Fibroblast of mammary gland (primary cell): ENCODE results near the gene XYLT2.

Source experiments
- DNase-seq: peaks from one replicate; pipeline ENCODE4 v3.0.0-alpha.2; 2010; ENCODE audit warnings: low read depth
- H3K4me3 ChIP-seq: 2 replicates; pipeline ENCODE4 v1.5.1; 2011; ENCODE audit warnings: low read depth, mild to moderate bottlenecking, low read length, moderate library complexity; ENCODE audit not compliant: control insufficient read depth
- TF ChIP-seq, protein P1 (sequence below): conservative IDR thresholded peaks from 2 replicates; pipeline ENCODE4 v1.5.1; 2011; ENCODE audit warnings: low read depth, low read length, inconsistent platforms; ENCODE audit not compliant: control insufficient read depth, insufficient read depth

XYLT2 gene

DNA sequence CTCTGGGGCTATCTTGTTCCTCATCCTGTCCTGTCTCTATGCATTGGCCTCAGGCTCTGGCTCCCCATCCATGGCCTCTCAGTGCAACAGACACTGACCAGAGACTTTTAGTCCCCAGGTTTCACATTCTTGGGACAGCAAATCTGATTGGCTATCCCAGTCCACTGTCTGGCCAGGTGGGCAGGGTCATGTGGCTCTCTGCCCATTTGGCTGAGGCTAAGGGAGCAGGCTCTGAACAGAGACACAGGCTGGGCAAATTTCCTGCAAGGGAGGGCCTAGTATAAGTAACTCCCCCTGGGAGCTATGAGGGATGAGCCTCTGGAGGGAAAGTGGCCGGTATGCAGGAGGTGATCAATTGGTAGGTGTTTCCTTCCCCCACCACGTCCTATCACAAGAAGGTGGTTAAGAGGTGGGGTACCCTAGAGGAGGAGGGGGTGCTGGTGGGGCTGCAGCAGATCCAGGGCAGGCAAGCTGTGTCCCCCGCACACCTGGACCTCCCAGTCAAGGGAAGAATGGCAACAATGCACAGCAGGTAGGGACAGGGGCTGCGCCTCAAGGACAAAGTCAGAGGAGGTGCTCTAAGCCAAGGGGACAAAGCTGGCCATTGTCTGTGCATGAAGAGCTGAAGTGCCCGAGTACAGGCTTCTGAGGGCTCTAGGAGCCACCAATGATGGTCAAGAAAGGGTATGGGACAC, 13.2 kb downstream of the XYLT2 start:
- TF ChIP-seq, protein P1, sequence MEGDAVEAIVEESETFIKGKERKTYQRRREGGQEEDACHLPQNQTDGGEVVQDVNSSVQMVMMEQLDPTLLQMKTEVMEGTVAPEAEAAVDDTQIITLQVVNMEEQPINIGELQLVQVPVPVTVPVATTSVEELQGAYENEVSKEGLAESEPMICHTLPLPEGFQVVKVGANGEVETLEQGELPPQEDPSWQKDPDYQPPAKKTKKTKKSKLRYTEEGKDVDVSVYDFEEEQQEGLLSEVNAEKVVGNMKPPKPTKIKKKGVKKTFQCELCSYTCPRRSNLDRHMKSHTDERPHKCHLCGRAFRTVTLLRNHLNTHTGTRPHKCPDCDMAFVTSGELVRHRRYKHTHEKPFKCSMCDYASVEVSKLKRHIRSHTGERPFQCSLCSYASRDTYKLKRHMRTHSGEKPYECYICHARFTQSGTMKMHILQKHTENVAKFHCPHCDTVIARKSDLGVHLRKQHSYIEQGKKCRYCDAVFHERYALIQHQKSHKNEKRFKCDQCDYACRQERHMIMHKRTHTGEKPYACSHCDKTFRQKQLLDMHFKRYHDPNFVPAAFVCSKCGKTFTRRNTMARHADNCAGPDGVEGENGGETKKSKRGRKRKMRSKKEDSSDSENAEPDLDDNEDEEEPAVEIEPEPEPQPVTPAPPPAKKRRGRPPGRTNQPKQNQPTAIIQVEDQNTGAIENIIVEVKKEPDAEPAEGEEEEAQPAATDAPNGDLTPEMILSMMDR: no peak
- no peak for DNase-seq
- no peak overlapping the region for H3K4me3 ChIP-seq

DNA sequence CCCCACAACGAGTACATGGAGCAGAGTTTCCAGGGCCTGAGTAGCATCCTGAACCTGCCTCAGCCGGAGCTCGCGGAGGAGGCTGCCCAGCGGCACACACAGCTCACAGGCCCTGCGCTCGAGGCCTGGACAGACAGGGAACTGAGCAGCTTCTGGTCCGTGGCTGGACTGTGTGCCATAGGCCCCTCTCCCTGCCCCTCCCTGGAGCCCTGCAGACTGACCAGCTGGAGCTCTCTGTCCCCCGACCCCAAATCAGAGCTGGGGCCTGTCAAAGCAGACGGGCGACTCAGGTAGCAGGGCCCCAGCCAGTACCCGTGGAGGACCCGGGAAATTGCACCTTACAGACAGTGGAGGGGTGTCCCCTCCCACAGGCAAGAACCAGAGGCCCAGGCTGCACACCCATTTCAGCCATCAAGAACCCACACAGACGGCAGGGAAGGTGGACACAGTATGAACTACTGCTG, 14.1 kb downstream of the XYLT2 start:
- DNase-seq: no peak
- TF ChIP-seq, protein P1: no peak

DNA sequence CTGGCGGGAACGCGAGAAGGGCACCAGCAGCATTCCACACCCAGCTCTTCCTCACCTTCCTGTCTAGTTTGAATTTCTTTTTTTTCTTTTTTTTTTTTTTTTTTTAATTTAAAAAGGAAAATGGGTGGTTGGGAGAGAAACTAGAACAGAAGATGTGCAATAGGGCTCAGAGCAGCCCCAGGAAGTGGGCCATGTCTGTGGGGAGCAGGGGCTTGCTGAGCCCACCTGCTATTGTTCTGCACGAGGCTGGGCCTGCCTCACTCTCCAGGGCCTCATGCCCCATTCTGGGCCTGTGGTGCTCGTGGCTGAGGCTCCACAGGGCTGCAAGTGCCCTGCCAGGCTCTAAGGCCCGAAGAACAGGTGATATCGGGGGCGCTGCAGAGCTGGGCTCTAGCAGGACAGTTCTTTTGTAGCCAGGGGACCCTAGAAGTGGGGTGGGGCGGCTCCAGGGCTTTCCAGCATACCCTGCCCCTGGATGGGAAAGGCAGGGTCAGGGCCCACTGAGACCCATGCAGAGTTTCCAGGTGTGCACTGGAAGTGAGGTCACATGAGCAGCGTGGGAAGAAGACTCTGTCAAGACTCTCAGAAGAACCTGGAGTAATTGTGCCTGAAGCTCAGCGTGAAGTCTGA, 14.7 kb downstream of the XYLT2 start:
- no peak for DNase-seq
- TF ChIP-seq, protein P1: no peak
- no peak overlapping the region for H3K4me3 ChIP-seq

More for the DNA sequence above, 14.1 kb downstream of the XYLT2 start:
- H3K4me3 ChIP-seq: no peak overlapping the region

DNA sequence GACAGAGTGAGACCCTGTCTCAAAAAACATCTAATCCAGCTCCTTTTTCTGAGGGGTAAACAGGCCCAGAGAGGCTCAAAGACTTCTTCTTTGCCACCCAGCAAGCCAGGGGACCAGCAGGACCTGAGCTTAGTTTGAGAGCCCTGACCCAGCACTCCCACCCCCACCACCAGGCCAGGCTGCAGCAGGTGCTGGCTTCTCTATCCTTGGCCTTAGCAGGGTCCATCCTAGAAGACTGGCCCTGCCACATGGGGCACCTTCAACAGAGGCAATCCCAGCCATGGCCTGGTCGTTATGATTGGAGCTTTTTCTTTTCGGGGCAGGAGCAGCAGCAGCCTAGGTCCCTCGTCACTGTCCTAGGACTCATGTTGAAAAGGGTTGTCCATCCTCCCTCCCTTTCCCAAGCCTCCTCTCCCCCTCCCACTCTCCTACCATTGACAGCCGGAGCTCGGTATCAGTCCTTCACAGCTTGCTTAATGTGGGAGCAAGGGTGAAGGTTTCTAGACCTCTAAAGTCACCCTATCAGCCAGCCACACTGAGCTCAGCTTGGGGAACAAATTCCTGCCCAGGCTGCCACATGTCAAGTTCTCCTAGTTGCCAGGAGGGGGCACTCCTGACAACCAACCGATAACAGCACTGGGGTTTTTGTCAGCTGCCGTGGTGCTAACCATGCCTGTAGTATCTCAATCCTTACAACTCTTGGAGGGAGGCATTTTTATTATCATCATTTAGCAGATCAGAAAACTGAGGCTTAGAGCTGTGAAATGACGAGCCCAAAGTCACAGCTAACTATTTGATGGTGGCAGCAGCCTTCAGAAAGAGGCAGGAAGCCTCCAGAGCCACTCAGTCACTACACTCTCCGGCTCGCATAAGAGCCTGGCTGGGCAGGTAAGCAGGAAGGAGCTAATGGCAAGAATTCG, 15.9 kb downstream of the XYLT2 start:
- H3K4me3 ChIP-seq: no peak overlapping the region
- TF ChIP-seq, protein P1: peak; percentile 82
- DNase-seq: peak; percentile 77

DNA sequence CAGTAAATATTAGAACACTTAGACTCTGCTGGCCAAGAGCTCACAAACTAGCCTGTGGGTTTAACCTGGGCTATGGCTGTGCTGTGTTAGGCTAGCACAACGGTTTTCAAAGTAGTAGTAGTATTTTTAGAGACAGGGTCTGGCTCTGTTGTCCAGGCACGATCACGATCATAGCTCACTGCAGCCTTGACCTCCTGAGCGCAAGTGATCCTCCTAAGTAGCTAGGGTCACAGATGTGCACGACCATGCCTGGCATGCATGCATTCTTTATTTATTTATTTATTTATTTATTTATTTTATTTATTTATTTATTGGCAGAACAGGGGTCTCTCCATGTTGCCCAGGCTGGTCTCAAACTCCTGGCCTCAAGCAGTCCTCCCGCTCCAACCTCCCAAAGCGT, 16.7 kb downstream of the XYLT2 start:
- no peak for DNase-seq
- TF ChIP-seq, protein P1: no peak
- no peak overlapping the region for H3K4me3 ChIP-seq

DNA sequence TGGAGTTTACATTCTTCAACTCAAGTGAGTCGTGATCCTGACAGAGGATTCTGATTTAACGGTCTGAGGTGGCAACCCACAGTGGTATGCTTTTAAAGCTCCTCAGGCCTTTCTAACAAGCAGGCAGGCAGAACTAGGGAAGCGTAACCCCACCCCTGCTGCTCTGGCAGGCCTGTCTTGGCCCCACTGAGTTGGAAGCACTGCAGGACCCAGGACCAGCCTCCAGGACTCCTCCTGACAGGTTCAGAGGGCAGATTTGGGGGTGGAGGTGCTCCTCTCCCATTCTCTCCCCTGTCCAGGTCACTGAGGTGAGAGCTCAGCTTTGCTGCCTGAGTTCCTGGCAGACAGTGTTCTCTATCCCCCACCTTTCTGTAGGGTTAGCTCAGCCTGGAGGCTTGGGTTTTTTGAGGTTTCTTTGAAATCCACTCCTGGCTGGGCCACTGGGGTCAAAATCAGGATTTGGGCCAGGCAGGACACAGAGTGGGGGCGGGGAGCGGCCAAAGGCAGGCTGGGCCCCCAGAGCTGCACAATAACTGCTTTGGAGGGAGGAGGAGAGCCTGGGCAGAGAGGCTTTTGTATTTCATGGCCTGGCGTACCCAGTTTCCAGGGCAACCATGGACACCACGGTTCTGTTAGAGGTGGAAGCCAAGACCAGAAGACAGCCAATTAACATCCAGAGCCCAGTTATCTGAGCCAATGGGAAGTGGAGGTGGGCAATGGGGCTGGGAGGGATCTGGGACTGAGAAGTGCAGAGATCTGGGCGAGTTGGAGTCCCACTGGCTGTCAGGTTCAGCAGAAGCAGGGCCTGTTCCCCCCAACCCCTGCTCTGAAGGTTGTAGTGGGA, 17.5 kb downstream of the XYLT2 start:
- no peak overlapping the region for H3K4me3 ChIP-seq
- TF ChIP-seq, protein P1: no peak
- DNase-seq: peak; percentile 54
